Measurements from ENCODE around the gene IGFL1. TPM values are rescaled to one million over a fixed set of nuclear protein-coding genes. Genes with fewer than 3 reads are reported as not detected.
"Not testable (repeated sequence)": the region's sequence is repeated elsewhere in the genome, so short reads cannot be mapped to it uniquely, and the experiment has no call there.

The IGFL1 gene
- total RNA-seq, 4 donors from 2014 or later = 2.9 to 46.0 (median 22.0) TPM

- Histone ChIP-seq H3K27ac (peak overlapping the region in 2 of 4 donors; percentile 34 to 45), H3K36me3 (no peaks in the 10 kb centered on the region), H3K9me3 (no peaks in the 10 kb centered on the region), H3K4me1 (peaks cover 0 to 38% (median 9%) of the 10 kb centered on the region in 3 donors), H3K27me3 (peaks cover 0 to 52% (median 0%) of the 10 kb centered on the region in 4 donors), H3K4me3 (no peak overlapping the region)
- intact Hi-C loops (cut with DNase I) = no loop called here
- WGBS, 2 donors = 80% methylated on average over 1 of the region's 11 CpGs; no CpG with 5 or more reads in 1 of the 2 donors
- DNase-seq = no peak
- TF ChIP-seq CTCF (IDR thresholded peaks at IDR 0.05) (no peak), POLR2A (IDR thresholded peaks at IDR 0.05) (no peak)
Observed at GRCh38 chr19:46232468-46232867, 2.9 kb downstream of the IGFL1 start.

GRCh38 chr19:46232938-46233621 is 3.5 kb downstream of the IGFL1 start:
- intact Hi-C loops (cut with DNase I) = no loop called here
- no peak overlapping the region for H3K27ac ChIP-seq
- H3K36me3 ChIP-seq = no peaks in the 10 kb centered on the region
- H3K4me3 ChIP-seq = no peak overlapping the region
- no peaks in the 10 kb centered on the region for H3K9me3 ChIP-seq
- DNase-seq = no peak
- 85% methylated on average over 17 to 19 of the region's 20 CpGs for WGBS, 2 donors
- TF ChIP-seq POLR2A (IDR thresholded peaks at IDR 0.05) (no peak), CTCF (IDR thresholded peaks at IDR 0.05) (no peak)
- H3K4me1 ChIP-seq = peaks cover 0 to 38% (median 9%) of the 10 kb centered on the region in 3 donors
- peaks cover 0 to 49% (median 0%) of the 10 kb centered on the region in 4 donors for H3K27me3 ChIP-seq

GRCh38 chr19:46233871-46234270 is 4.3 kb downstream of the IGFL1 start:
- H3K27ac ChIP-seq; intact Hi-C loops (cut with DNase I); DNase-seq; H3K4me3 ChIP-seq; H3K36me3 ChIP-seq; H3K9me3 ChIP-seq: not testable (repeated sequence)
- H3K27me3 ChIP-seq = peaks cover 0 to 49% (median 0%) of the 10 kb centered on the region in 4 donors
- 76 to 78% methylated on average over 4 of the region's 4 CpGs for WGBS, 2 donors
- peaks cover 0 to 38% (median 9%) of the 10 kb centered on the region in 3 donors for H3K4me1 ChIP-seq

- H3K36me3 ChIP-seq; H3K4me1 ChIP-seq; H3K4me3 ChIP-seq; H3K27ac ChIP-seq; DNase-seq; intact Hi-C loops (cut with DNase I); H3K9me3 ChIP-seq: not testable (repeated sequence)
- H3K27me3 ChIP-seq = peaks cover 0 to 52% (median 0%) of the 10 kb centered on the region in 4 donors
- WGBS, 2 donors = 81 to 96% methylated on average over 2 of the region's 2 CpGs
Observed at GRCh38 chr19:46238141-46238540, 8.6 kb downstream of the IGFL1 start.

GRCh38 chr19:46239193-46240024 is 9.9 kb downstream of the IGFL1 start:
- no peak for TF ChIP-seq POLR2A (IDR thresholded peaks at IDR 0.05)
- no peak for TF ChIP-seq CTCF (IDR thresholded peaks at IDR 0.05)
- no peak for DNase-seq
- 67 to 71% methylated on average over 6 of the region's 6 CpGs for WGBS, 2 donors

GRCh38 chr19:46240693-46241092 is 11.2 kb downstream of the IGFL1 start:
- no peak for TF ChIP-seq POLR2A (IDR thresholded peaks at IDR 0.05)
- no peak for TF ChIP-seq CTCF (IDR thresholded peaks at IDR 0.05)
- DNase-seq = no peak
- WGBS, 2 donors = 55 to 71% methylated on average over 4 of the region's 4 CpGs
- intact Hi-C loops (cut with DNase I) = no loop called here
- Histone ChIP-seq H3K27me3 (peaks cover 0 to 69% (median 0%) of the 10 kb centered on the region in 4 donors), H3K36me3 (no peaks in the 10 kb centered on the region), H3K4me1 (no peaks in the 10 kb centered on the region), H3K9me3 (no peaks in the 10 kb centered on the region), H3K4me3 (no peak overlapping the region), H3K27ac (no peak overlapping the region)

More at GRCh38 chr19:46239193-46240024, 9.9 kb downstream of the IGFL1 start:
- peaks cover 0 to 58% (median 0%) of the 10 kb centered on the region in 4 donors for H3K27me3 ChIP-seq
- no peak overlapping the region for H3K27ac ChIP-seq
- no peaks in the 10 kb centered on the region for H3K36me3 ChIP-seq
- no peaks in the 10 kb centered on the region for H3K9me3 ChIP-seq
- no peak overlapping the region for H3K4me3 ChIP-seq
- no peaks in the 10 kb centered on the region for H3K4me1 ChIP-seq
- intact Hi-C loops (cut with DNase I) = no loop called here

All from esophagus squamous epithelium (tissue), 5 donors.